HUES64 (cell line): ENCODE results near the gene PDE6B.

ENCODE experiments used
- H3K27ac ChIP-seq: 2 replicates; pipeline ENCODE4 v1.7.0; 2013; ENCODE audit warnings: low read depth, low read length, inconsistent platforms
- H3K27me3 ChIP-seq: 2 replicates; pipeline ENCODE4 v1.6.1; 2013; ENCODE audit warnings: mild to moderate bottlenecking, low read length; ENCODE audit not compliant: insufficient read depth
- H3K36me3 ChIP-seq: 2 replicates; pipeline ENCODE4 v1.6.1; 2013; ENCODE audit warnings: mild to moderate bottlenecking, low read length; ENCODE audit not compliant: insufficient read depth
- H3K4me1 ChIP-seq: 2 replicates; pipeline ENCODE4 v1.6.1; 2013; ENCODE audit warnings: mild to moderate bottlenecking, low read length, moderate library complexity; ENCODE audit not compliant: insufficient read depth
- H3K4me3 ChIP-seq: 2 replicates; pipeline ENCODE4 v1.5.1; 2013; ENCODE audit warnings: mild to moderate bottlenecking, low read length, moderate library complexity
- H3K9ac ChIP-seq: 2 replicates; pipeline ENCODE4 v1.6.1; 2013; ENCODE audit warnings: mild to moderate bottlenecking, low read depth, low read length
- H3K9me3 ChIP-seq: 2 replicates; pipeline ENCODE4 v1.6.1; 2013; ENCODE audit warnings: low read depth, low read length; ENCODE audit not compliant: insufficient read depth
- WGBS: fragments of 150-250, 120-280 bp; methylation state at CpG from one replicate; pipeline ENCODE4 v1.1.7; 2013; ENCODE audit warnings: missing lambda C conversion rate; 5-methylcytosine and 5-hydroxymethylcytosine counted together

PDE6B gene

GRCh38 chr4:649293-649625 is 23.9 kb downstream of the PDE6B start:
- H3K27ac ChIP-seq, result no peak overlapping the region
- no peaks in the 10 kb centered on the region for H3K27me3 ChIP-seq
- H3K36me3 ChIP-seq, result no peaks in the 10 kb centered on the region
- H3K4me1 ChIP-seq, result no peaks in the 10 kb centered on the region; the same call in 1 of the 2 replicates
- no peaks in the 10 kb centered on the region for H3K9me3 ChIP-seq
- H3K4me3 ChIP-seq, result no peak overlapping the region
- 91% methylated on average over 7 of the region's 7 CpGs for WGBS
- no peak overlapping the region for H3K9ac ChIP-seq

- Histone ChIP-seq H3K4me3 (no peak overlapping the region), H3K9me3 (no peaks in the 10 kb centered on the region), H3K27me3 (no peaks in the 10 kb centered on the region), H3K36me3 (no peaks in the 10 kb centered on the region), H3K27ac (no peak overlapping the region), H3K9ac (no peak overlapping the region), H3K4me1 (no peaks in the 10 kb centered on the region; the same call in 1 of the 2 replicates)
- WGBS, result 96% methylated on average over 13 of the region's 13 CpGs
These were observed 24.5 kb downstream of the PDE6B start for GRCh38 chr4:649751-650310.

DNA sequence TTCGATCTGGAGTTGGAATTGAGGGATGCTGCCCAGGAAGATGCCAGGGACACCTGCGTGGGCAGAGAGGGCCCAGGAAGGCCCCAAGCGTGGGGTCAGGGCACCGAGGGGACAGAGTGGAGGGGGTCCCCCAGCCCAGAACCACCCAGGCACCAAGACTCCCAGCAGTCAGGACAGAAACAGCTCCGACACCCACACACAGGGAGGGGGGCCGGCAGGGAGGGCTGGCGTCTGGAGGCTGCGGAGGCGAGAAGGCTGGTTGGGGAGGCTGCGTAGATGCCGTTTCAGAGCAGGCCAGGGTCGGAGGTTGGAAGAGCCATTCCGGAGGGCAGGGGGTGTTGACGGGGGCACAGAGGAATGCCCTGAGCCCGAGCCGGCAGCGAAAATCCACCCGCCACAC is 25.1 kb downstream of the PDE6B start:
- no peaks in the 10 kb centered on the region for H3K27me3 ChIP-seq
- WGBS, result 91% methylated on average over 18 of the region's 18 CpGs
- no peaks in the 10 kb centered on the region for H3K36me3 ChIP-seq

DNA sequence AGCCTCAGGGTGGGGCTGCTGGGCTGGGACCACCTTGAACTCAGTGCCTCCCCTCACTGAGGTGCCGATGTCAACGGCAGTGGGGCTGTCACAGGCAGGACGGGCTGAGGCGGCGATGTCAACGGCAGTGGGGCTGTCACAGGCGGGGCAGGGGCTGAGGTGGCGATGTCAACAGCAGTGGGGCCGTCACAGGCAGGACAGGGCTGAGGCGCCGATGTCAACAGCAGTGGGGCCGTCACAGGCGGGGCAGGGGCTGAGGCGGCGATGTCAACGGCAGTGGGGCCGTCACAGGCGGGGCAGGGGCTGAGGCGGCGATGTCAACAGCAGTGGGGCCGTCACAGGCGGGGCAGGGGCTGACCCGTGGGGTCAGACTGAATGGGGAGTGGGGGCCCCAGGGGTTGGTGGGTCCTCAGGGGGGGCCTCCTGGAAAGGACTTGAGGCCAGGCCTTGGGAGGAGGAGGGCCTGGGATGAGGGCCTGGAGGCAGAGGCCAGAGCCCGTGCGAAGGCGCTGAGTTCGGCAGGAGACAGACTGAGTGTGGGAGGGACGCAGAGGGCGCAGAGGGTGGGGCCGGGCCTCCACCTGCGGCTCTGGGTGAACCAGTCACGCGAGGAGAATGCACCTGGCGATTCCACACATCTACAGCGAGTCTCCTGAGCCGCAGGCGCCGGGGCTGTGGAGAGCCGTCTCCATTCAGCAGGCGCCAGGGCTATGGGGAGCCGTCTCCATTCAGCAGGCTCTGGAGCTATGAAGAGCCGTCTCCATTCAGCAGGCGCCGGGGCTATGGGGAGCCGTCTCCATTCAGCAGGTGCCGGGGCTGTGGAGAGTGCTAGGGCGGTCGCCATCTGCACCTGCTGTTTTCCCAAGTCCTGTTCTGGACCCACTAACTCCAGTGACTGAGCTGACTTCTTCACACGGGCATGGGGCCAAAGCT is 25.8 kb downstream of the PDE6B start:
- 85% methylated on average over 49 of the region's 49 CpGs for WGBS
- H3K36me3 ChIP-seq, result no peaks in the 10 kb centered on the region
- H3K9me3 ChIP-seq, result no peaks in the 10 kb centered on the region
- no peak overlapping the region for H3K4me3 ChIP-seq
- no peak overlapping the region for H3K9ac ChIP-seq
- H3K27ac ChIP-seq, result no peak overlapping the region
- H3K4me1 ChIP-seq, result no peaks in the 10 kb centered on the region; the same call in 1 of the 2 replicates
- H3K27me3 ChIP-seq, result no peaks in the 10 kb centered on the region

More for the DNA sequence above, 25.1 kb downstream of the PDE6B start:
- Histone ChIP-seq H3K27ac (no peak overlapping the region), H3K9me3 (no peaks in the 10 kb centered on the region), H3K9ac (no peak overlapping the region), H3K4me1 (no peaks in the 10 kb centered on the region; the same call in 1 of the 2 replicates), H3K4me3 (no peak overlapping the region)

DNA sequence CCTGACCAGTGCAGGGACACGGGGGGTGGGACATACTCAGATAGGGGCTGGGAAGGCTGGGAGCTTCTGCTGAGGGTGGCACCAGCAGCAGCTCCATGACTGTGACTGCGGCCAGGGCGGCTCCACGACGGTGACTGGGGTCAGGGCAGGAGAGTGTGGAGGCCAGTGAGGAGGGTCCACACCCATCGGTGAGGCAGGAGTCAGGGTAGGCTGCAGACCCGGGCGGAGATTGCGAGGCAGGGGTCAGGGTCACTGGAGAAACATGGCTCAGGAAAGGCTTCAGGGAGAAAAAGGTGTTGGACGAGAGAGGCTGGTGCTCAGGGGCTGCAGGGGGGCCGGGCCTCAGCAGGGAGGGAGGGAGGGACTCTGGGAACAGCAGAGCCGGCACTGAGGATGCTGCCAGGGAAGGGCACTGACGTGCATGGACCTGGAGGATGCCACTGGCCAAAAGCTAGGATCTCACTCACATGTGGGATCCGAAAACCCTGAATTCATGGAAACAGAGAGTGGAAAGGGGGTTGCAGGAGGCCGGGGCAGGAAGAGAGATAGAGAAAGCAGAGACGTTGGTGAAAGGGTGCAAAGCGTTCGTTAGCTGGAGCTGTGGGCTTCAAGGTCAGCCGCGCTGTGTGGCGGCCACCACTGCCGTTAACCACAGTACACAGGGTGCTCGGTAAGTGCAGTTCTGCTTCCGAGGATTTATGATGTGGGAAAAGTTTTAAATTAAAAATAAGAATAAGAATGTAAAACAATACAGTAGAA is 26.7 kb downstream of the PDE6B start:
- Histone ChIP-seq H3K4me1 (no peaks in the 10 kb centered on the region; the same call in 1 of the 2 replicates), H3K4me3 (no peak overlapping the region), H3K27me3 (no peaks in the 10 kb centered on the region), H3K27ac (no peak overlapping the region), H3K9me3 (no peaks in the 10 kb centered on the region), H3K9ac (no peak overlapping the region), H3K36me3 (no peaks in the 10 kb centered on the region)
- 89% methylated on average over 24 of the region's 24 CpGs for WGBS

- H3K9ac ChIP-seq, result no peak overlapping the region
- H3K4me3 ChIP-seq, result no peak overlapping the region
- no peak overlapping the region for H3K27ac ChIP-seq
- no peaks in the 10 kb centered on the region for H3K9me3 ChIP-seq
- no peaks in the 10 kb centered on the region for H3K36me3 ChIP-seq
- no peaks in the 10 kb centered on the region for H3K27me3 ChIP-seq
- no peaks in the 10 kb centered on the region; the same call in 1 of the 2 replicates for H3K4me1 ChIP-seq
- 93% methylated on average over 35 of the region's 35 CpGs for WGBS
These were observed 27.9 kb downstream of the PDE6B start for GRCh38 chr4:653080-653821.

DNA sequence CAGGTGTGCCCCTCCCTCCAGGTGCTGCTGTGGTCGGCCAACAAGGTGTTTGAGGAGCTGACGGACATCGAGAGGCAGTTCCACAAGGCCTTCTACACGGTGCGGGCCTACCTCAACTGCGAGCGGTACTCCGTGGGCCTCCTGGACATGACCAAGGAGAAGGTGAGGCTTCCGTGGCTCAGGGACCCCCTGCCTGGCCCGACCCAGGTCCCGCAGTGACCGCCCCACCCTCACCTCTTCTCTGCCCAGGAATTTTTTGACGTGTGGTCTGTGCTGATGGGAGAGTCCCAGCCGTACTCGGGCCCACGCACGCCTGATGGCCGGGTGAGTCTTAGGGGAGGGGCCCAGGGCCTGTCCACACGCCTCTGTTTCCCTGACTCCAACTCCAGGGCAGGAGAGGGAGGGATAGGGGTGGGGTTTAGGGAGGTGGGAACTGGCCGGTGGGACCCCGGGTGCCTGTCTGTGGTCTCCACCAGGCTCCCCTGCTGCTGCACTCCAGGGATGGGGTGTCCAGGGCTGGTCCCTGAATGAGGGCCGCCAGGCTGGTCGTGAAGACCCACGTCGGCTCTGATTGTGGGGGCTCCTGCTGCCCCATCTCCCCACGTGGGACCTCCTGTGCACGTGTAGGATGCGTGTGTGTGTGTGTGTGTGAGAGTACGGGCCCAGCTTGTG is 28.6 kb downstream of the PDE6B start:
- Histone ChIP-seq H3K4me3 (no peak overlapping the region), H3K36me3 (no peaks in the 10 kb centered on the region), H3K4me1 (no peaks in the 10 kb centered on the region), H3K9ac (no peak overlapping the region), H3K27ac (no peak overlapping the region), H3K9me3 (no peaks in the 10 kb centered on the region), H3K27me3 (no peaks in the 10 kb centered on the region)
- 92% methylated on average over 29 of the region's 29 CpGs for WGBS

DNA sequence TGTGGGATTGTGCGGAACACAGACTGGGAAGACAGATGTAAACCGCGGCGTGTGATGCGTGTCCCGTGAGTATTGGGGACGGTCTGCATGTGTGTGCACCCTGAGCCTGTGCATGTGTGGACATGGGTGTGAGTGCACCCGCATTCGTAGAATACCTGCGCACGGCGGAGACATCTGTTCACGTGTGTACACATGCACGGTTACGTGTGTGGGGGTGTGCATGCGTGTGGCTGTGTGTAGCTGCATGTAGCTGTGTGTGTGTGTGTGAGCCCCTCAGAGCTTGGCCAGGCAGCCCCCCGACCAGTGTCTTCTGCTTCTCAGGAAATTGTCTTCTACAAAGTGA is 29.1 kb downstream of the PDE6B start:
- Histone ChIP-seq H3K27me3 (no peaks in the 10 kb centered on the region), H3K9me3 (no peaks in the 10 kb centered on the region), H3K27ac (no peak overlapping the region), H3K4me3 (no peak overlapping the region), H3K9ac (no peak overlapping the region), H3K4me1 (no peaks in the 10 kb centered on the region), H3K36me3 (no peaks in the 10 kb centered on the region)
- 92% methylated on average over 17 of the region's 17 CpGs for WGBS

DNA sequence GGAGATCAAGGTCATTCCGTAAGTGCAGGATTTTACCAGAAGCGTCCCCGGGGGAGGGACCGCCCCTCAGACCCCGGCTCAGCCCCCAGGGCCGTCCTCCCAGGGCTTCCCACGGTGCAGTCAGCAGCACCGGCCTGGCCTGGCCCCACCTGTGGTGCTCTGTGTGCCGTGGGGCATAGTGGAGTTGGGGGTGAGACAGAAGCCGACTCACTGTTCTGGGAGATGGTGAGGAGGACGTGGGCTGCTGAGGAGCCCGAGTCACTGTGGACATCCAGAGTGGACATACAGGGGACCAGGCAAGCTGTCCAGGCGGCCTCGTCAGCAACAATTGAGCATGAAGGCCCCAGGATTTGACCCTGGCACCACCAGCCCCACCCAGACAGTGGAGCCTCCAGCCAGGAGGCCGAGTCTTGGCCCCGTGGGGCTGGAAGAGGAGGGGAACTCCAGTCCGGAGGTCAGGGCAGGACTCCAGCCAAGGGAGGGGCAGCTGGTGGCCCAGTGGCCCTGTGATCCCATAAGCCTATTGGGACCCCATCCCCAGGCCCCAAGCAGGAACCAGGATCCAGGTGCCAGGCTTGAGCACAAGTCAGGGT is 29.6 kb downstream of the PDE6B start:
- Histone ChIP-seq H3K36me3 (no peaks in the 10 kb centered on the region), H3K4me3 (no peak overlapping the region), H3K9ac (no peak overlapping the region), H3K9me3 (no peaks in the 10 kb centered on the region), H3K27ac (no peak overlapping the region), H3K4me1 (no peaks in the 10 kb centered on the region), H3K27me3 (no peaks in the 10 kb centered on the region)
- 83% methylated on average over 17 of the region's 17 CpGs for WGBS

- no peaks in the 10 kb centered on the region for H3K36me3 ChIP-seq
- H3K4me3 ChIP-seq, result no peak overlapping the region
- no peak overlapping the region for H3K9ac ChIP-seq
- H3K27ac ChIP-seq, result no peak overlapping the region
- no peaks in the 10 kb centered on the region for H3K27me3 ChIP-seq
- H3K9me3 ChIP-seq, result no peaks in the 10 kb centered on the region
- WGBS, result 89% methylated on average over 26 of the region's 26 CpGs
- no peaks in the 10 kb centered on the region for H3K4me1 ChIP-seq
These were observed 30.2 kb downstream of the PDE6B start for GRCh38 chr4:655464-656151.
